ENCODE data around the gene CFAP77. TPM values are rescaled to one million over a fixed set of nuclear protein-coding genes. Genes with fewer than 3 reads are reported as not detected.
A peak's percentile ranks its signal among the peaks of the same experiment; 100 is the strongest.

CFAP77 gene
- total and polyA plus RNA-seq, 7 donors, result not detected

- no peak overlapping the region for H3K4me3 ChIP-seq
- H3K27me3 ChIP-seq (ENCODE audit: insufficient read depth in 3 of 3, low read length in 2 of 3), result peaks cover 0 to 43% (median 9%) of the 10 kb centered on the region in 3 donors
- no peaks in the 10 kb centered on the region for H3K4me1 ChIP-seq
- H3K36me3 ChIP-seq (ENCODE audit: insufficient read depth in 1 of 2, low read depth in 1 of 2), result no peaks in the 10 kb centered on the region
- TF ChIP-seq CTCF (IDR thresholded peaks at IDR 0.05), result no peak
- WGBS, 3 donors, result 79 to 81% (median 80%) methylated on average over 9 of the region's 9 CpGs
- intact Hi-C loops (cut with DNase I), result no loop called here
- DNase-seq (peak in 1 of 2 donors; percentile 7), ATAC-seq (no peak)
- H3K27ac ChIP-seq, result no peak overlapping the region
- no peaks in the 10 kb centered on the region for H3K9me3 ChIP-seq
Observed at GRCh38 chr9:132545578-132545977, 135.6 kb downstream of the CFAP77 start.

- intact Hi-C loops (cut with DNase I), result no loop called here
Observed at GRCh38 chr9:132546148-132547051, 136.4 kb downstream of the CFAP77 start.

GRCh38 chr9:132547052-132547431, 137.0 kb downstream of the CFAP77 start:
- no peaks in the 10 kb centered on the region for H3K36me3 ChIP-seq (ENCODE audit: insufficient read depth in 1 of 2, low read depth in 1 of 2)
- ATAC-seq, result no peak
- TF ChIP-seq CTCF (IDR thresholded peaks at IDR 0.05), result no peak
- no peak overlapping the region for H3K4me3 ChIP-seq
- no peak overlapping the region for H3K27ac ChIP-seq
- 67 to 86% (median 70%) methylated on average over 7 of the region's 7 CpGs for WGBS, 3 donors
- DNase-seq, result peak in 1 of 2 donors; percentile 27
- no peaks in the 10 kb centered on the region for H3K4me1 ChIP-seq
- H3K9me3 ChIP-seq, result no peaks in the 10 kb centered on the region
- intact Hi-C loops (cut with DNase I), result no loop called here
- H3K27me3 ChIP-seq (ENCODE audit: insufficient read depth in 3 of 3, low read length in 2 of 3), result peaks cover 0 to 53% (median 9%) of the 10 kb centered on the region in 3 donors

More at GRCh38 chr9:132546148-132547051, 136.4 kb downstream of the CFAP77 start:
- Histone ChIP-seq H3K4me3 (peak overlapping the region; percentile 25), H3K27ac (no peak overlapping the region), H3K27me3 (ENCODE audit: insufficient read depth in 3 of 3, low read length in 2 of 3) (peaks cover 0 to 51% (median 9%) of the 10 kb centered on the region in 3 donors), H3K4me1 (no peaks in the 10 kb centered on the region), H3K9me3 (no peaks in the 10 kb centered on the region), H3K36me3 (ENCODE audit: insufficient read depth in 1 of 2, low read depth in 1 of 2) (no peaks in the 10 kb centered on the region)
- ATAC-seq (no peak), DNase-seq (peak in 1 of 2 donors; percentile 51)
- 2% methylated on average over 25 to 27 of the region's 27 CpGs for WGBS, 3 donors
- peak; percentile 7 for TF ChIP-seq CTCF (IDR thresholded peaks at IDR 0.05)

GRCh38 chr9:132547436-132547835, 137.4 kb downstream of the CFAP77 start:
- Histone ChIP-seq H3K36me3 (ENCODE audit: insufficient read depth in 1 of 2, low read depth in 1 of 2) (no peaks in the 10 kb centered on the region), H3K4me1 (no peaks in the 10 kb centered on the region), H3K27ac (no peak overlapping the region), H3K4me3 (no peak overlapping the region), H3K9me3 (no peaks in the 10 kb centered on the region), H3K27me3 (ENCODE audit: insufficient read depth in 3 of 3, low read length in 2 of 3) (peaks cover 0 to 56% (median 9%) of the 10 kb centered on the region in 3 donors)
- no peak for DNase-seq
- intact Hi-C loops (cut with DNase I), result no loop called here
- ATAC-seq, result no peak
- TF ChIP-seq CTCF (IDR thresholded peaks at IDR 0.05), result no peak
- WGBS, 3 donors, result 79 to 87% (median 83%) methylated on average over 13 of the region's 13 CpGs
